B cell (primary cell): ENCODE data around the gene SLC7A11. TPM values are rescaled to one million over a fixed set of nuclear protein-coding genes. Genes with fewer than 3 reads are reported as not detected.

Source experiments
- ATAC-seq: fragments of 200-7000 bp; cut with Tn5 transposase; one replicate; pipeline ENCODE4 v1.10.0; 2021; ENCODE audit warnings: low read depth, mild to moderate bottlenecking, moderate number of reproducible peaks, moderate library complexity
- CTCF ChIA-PET: fragments of 350-600 bp; sonication (Branson Sonifier 250); formaldehyde crosslinking; loops from one replicate; lab custom pipeline; 2021; ENCODE audit warnings: antibody characterized with exemption, inconsistent platforms; lab: Charles Lee
- POLR2A ChIA-PET: fragments of 350-600 bp; sonication (Branson Sonifier 250); formaldehyde crosslinking; loops from one replicate; lab custom pipeline; 2021; ENCODE audit warnings: antibody characterized with exemption; lab: Charles Lee
- DNase-seq: peaks from one replicate; pipeline ENCODE4 v3.0.0; 2013
- H2AFZ ChIP-seq: 2 replicates; pipeline ENCODE4 v1.6.1; 2012; ENCODE audit warnings: mild to moderate bottlenecking, low read depth, low read length; ENCODE audit not compliant: insufficient read depth, poor library complexity, severe bottlenecking
- H3K27ac ChIP-seq, 2 donors: 1 replicate in 1 of 2; 2 replicates in 1 of 2; pipeline ENCODE4 v1.5.1; 2012 to 2013; ENCODE audit warnings: low read length in 2 of 2, mild to moderate bottlenecking in 2 of 2, moderate library complexity in 1 of 2
- H3K27me3 ChIP-seq, 4 experiments: fragments of 200-600 bp in 1 of 4; sonication (generic) in 1 of 4; replicated peaks in 1 of 4; 1 replicate in 2 of 4; 2 replicates in 2 of 4; pipeline versions ENCODE4 v1.6.1 to v1.7.0; 2013 to 2016; ENCODE audit warnings: low read length in 3 of 4, mild to moderate bottlenecking in 2 of 4, mixed read lengths in 1 of 4, moderate library complexity in 1 of 4; ENCODE audit not compliant: insufficient read depth in 4 of 4, control insufficient read depth in 3 of 4; ENCODE audit errors: control extremely low read depth in 1 of 4
- H3K36me3 ChIP-seq, 2 experiments: replicated peaks in 1 of 2; 1 replicate in 1 of 2; 2 replicates in 1 of 2; pipeline versions ENCODE4 v1.6.1 to v1.7.1; 2013; ENCODE audit warnings: low read length in 1 of 2; ENCODE audit not compliant: insufficient read depth in 2 of 2, control insufficient read depth in 1 of 2; ENCODE audit errors: control extremely low read depth in 1 of 2, extremely low read depth in 1 of 2
- H3K4me1 ChIP-seq, 2 donors: fragments of 200-600 bp in 1 of 2; sonication (generic) in 1 of 2; 1 replicate in 1 of 2; 2 replicates in 1 of 2; pipeline versions ENCODE4 v1.5.1 to v1.6.1; 2013 to 2017; ENCODE audit warnings: low read length in 2 of 2; ENCODE audit not compliant: control insufficient read depth in 2 of 2, insufficient read depth in 2 of 2
- H3K4me2 ChIP-seq: replicated peaks from 2 replicates; pipeline ENCODE3; 2012; ENCODE audit warnings: mild to moderate bottlenecking, low read depth, low read length; ENCODE audit not compliant: poor library complexity, severe bottlenecking
- H3K4me3 ChIP-seq, 5 experiments: fragments of 200-600 bp in 1 of 5; sonication (generic) in 1 of 5; 1 replicate in 3 of 5; 2 replicates in 2 of 5; pipeline versions ENCODE4 v1.5.1 to v1.7.0; 2011 to 2016; ENCODE audit warnings: low read length in 4 of 5, mild to moderate bottlenecking in 4 of 5, low read depth in 2 of 5, control low read depth in 1 of 5, moderate library complexity in 1 of 5; ENCODE audit not compliant: insufficient read depth in 1 of 5; ENCODE audit errors: control extremely low read depth in 1 of 5, extremely low read depth in 1 of 5
- H3K79me2 ChIP-seq: fragments of 200-600 bp; sonication (generic); one replicate; pipeline ENCODE4 v1.6.0; 2016; ENCODE audit warnings: low read length; ENCODE audit not compliant: control insufficient read depth, insufficient read depth
- H3K9ac ChIP-seq: fragments of 200-600 bp; sonication (generic); 2 replicates; pipeline ENCODE4 v1.6.1; 2017; ENCODE audit warnings: mild to moderate bottlenecking, low read length, moderate library complexity
- H3K9me3 ChIP-seq, 3 donors: one replicate each; pipeline versions ENCODE4 v1.6.1 to v1.7.1; 2013; ENCODE audit warnings: low read length in 2 of 3; ENCODE audit not compliant: control insufficient read depth in 2 of 3, insufficient read depth in 1 of 3; ENCODE audit errors: control extremely low read depth in 1 of 3
- H4K20me1 ChIP-seq: 2 replicates; pipeline ENCODE4 v1.6.0; 2012; ENCODE audit warnings: mild to moderate bottlenecking, low read length; ENCODE audit not compliant: insufficient read depth, control insufficient read depth, poor library complexity, severe bottlenecking
- H3K27ac Mint-ChIP-seq: one replicate; pipeline ENCODE4 v1.8.0; 2021; ENCODE audit warnings: mixed read lengths
- H3K27me3 Mint-ChIP-seq: one replicate; pipeline ENCODE4 v1.8.0; 2021; ENCODE audit warnings: mixed read lengths
- H3K4me1 Mint-ChIP-seq: one replicate; pipeline ENCODE4 v1.8.0; 2021; ENCODE audit warnings: mixed read lengths
- H3K4me3 Mint-ChIP-seq: one replicate; pipeline ENCODE4 v1.8.0; 2021; ENCODE audit warnings: mixed read lengths
- H3K9me3 Mint-ChIP-seq: one replicate; pipeline ENCODE4 v1.8.0; 2022; ENCODE audit warnings: mixed read lengths; ENCODE audit not compliant: insufficient read depth
- EZH2 ChIP-seq: IDR thresholded peaks from 2 replicates; pipeline ENCODE4 v1.6.1; 2012; ENCODE audit warnings: borderline replicate concordance, low read depth, mild to moderate bottlenecking, moderate library complexity, low read length; ENCODE audit not compliant: insufficient read depth, poor library complexity, severe bottlenecking
- WGBS: methylation state at CpG from one replicate; pipeline ENCODE4 v1.1.5; 2013; ENCODE audit warnings: missing lambda C conversion rate; ENCODE audit not compliant: insufficient coverage; 5-methylcytosine and 5-hydroxymethylcytosine counted together
- intact Hi-C: fragments of 100-400 bp; cut with micrococcal nuclease; formaldehyde crosslinking; loops from one replicate; pipeline ENCODE4 v1.10.0; 2022
- polyA plus RNA-seq: library from polyadenylated mRNA; depleted of rRNA; stranded (reverse); fragments of >200 nt; gene quantifications from 2 replicates; pipeline ENCODE4 v1.2.3, GENCODE V29; 2012
- total RNA-seq, 2 donors: library from RNA; stranded (reverse); fragments of 120-200 nt in 1 of 2; gene quantifications; 1 replicate in 1 of 2; 2 replicates in 1 of 2; pipeline versions ENCODE4 v1.2.3 to v1.2.4, GENCODE V29; 2013 to 2022
- TF ChIP-seq, protein P1 (sequence below): fragments of 200-600 bp; IDR thresholded peaks from one replicate; pipeline ENCODE4 v1.8.0; 2022; ENCODE audit warnings: antibody characterized with exemption, mild to moderate bottlenecking

SLC7A11 gene
- total and polyA plus RNA-seq, 2 donors (not counting 1 experiment from before 2014, with no cell fraction given) = 0.01 to 0.22 TPM

GRCh38 chr4:138223231-138223910, 18.8 kb downstream of the SLC7A11 start:
- no peak for TF ChIP-seq EZH2
- TF ChIP-seq, protein P1, sequence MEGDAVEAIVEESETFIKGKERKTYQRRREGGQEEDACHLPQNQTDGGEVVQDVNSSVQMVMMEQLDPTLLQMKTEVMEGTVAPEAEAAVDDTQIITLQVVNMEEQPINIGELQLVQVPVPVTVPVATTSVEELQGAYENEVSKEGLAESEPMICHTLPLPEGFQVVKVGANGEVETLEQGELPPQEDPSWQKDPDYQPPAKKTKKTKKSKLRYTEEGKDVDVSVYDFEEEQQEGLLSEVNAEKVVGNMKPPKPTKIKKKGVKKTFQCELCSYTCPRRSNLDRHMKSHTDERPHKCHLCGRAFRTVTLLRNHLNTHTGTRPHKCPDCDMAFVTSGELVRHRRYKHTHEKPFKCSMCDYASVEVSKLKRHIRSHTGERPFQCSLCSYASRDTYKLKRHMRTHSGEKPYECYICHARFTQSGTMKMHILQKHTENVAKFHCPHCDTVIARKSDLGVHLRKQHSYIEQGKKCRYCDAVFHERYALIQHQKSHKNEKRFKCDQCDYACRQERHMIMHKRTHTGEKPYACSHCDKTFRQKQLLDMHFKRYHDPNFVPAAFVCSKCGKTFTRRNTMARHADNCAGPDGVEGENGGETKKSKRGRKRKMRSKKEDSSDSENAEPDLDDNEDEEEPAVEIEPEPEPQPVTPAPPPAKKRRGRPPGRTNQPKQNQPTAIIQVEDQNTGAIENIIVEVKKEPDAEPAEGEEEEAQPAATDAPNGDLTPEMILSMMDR = no peak
- no peak overlapping the region for H3K27ac Mint-ChIP-seq
- ATAC-seq = no peak
- WGBS = no CpG with 5 or more reads among the region's 4 CpGs
- Histone ChIP-seq H3K4me3 (no peak overlapping the region), H3K4me2 (no peak overlapping the region), H3K36me3 (no peaks in the 10 kb centered on the region), H4K20me1 (no peaks in the 10 kb centered on the region), H2AFZ (no peak overlapping the region), H3K79me2 (no peaks in the 10 kb centered on the region), H3K27ac (no peak overlapping the region), H3K27me3 (no peaks in the 10 kb centered on the region), H3K9me3 (no peaks in the 10 kb centered on the region), H3K9ac (no peak overlapping the region), H3K4me1 (no peaks in the 10 kb centered on the region)
- no peak overlapping the region for H3K4me3 Mint-ChIP-seq
- peaks cover 14% of the 10 kb centered on the region for H3K27me3 Mint-ChIP-seq
- H3K4me1 Mint-ChIP-seq = peaks cover 7% of the 10 kb centered on the region
- intact Hi-C loops = no loop called here
- ChIA-PET POLR2A (no interaction called here), CTCF (no interaction called here)
- H3K9me3 Mint-ChIP-seq = no peaks in the 10 kb centered on the region
- DNase-seq = no peak

DNA sequence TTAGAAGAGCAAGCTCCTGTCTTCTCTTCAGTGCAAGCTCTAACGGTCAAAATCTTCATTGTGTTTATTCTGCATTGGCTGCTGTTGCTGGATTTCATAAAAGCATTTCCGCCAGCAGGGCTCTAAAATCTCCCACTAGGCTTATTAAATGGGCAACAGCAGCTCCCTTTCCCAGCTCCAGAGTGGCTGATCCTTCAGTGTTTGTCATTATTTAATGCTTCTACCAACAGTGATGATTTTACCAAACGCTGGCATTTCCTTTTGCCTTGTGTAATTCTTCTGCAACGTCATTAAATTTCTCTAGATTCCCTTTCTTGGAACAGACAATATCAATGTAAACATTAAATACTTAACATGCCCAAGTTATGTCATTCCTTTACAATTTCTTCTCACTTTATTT, 20.1 kb downstream of the SLC7A11 start:
- intact Hi-C loops = no loop called here
- 90% methylated on average over 4 of the region's 4 CpGs for WGBS
- ATAC-seq = no peak

More for the DNA sequence above, 20.1 kb downstream of the SLC7A11 start:
- ChIA-PET CTCF (no interaction called here), POLR2A (no interaction called here)
- peaks cover 7% of the 10 kb centered on the region for H3K4me1 Mint-ChIP-seq
- Histone ChIP-seq H3K27me3 (no peaks in the 10 kb centered on the region), H2AFZ (no peak overlapping the region), H3K36me3 (no peaks in the 10 kb centered on the region), H3K9ac (no peak overlapping the region), H3K79me2 (no peaks in the 10 kb centered on the region), H3K4me1 (no peaks in the 10 kb centered on the region), H3K4me2 (no peak overlapping the region), H3K9me3 (no peaks in the 10 kb centered on the region), H3K27ac (no peak overlapping the region), H4K20me1 (no peaks in the 10 kb centered on the region), H3K4me3 (no peak overlapping the region)
- peaks cover 19% of the 10 kb centered on the region for H3K27me3 Mint-ChIP-seq
- no peak overlapping the region for H3K4me3 Mint-ChIP-seq
- no peak overlapping the region for H3K27ac Mint-ChIP-seq
- TF ChIP-seq, protein P1 = no peak
- no peak for TF ChIP-seq EZH2
- no peaks in the 10 kb centered on the region for H3K9me3 Mint-ChIP-seq
- no peak for DNase-seq
